GM18519 (cell line): ENCODE data around the gene RELCH.

Source experiments
- ATAC-seq: cut with Tn5 transposase; IDR thresholded peaks from one replicate; pipeline ENCODE4 v1.9.1; 2021; ENCODE audit warnings: mild to moderate bottlenecking, moderate library complexity; ENCODE audit not compliant: unreplicated experiment, low FRiP score

RELCH gene

DNA sequence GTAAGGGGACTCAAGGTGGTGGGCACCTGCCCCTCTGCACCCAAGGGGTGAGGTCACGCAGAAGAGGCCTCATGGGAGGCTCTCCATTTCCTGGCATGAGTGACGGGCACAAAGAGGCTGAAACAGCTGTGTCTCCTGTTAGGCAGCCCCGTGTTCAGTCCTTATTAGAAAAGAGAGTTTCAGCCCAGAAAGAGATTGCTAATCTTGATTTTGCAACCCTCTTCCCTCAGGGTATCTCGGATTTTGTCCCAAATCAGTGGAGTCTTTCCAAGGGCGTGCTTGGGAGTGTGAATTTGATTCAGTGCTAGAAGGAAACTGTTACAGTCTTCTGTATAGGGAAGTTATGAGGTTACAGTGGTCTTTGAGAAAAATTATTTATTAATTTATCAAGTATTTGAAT lies 148.4 kb downstream of the RELCH start:
- no peak for ATAC-seq

DNA sequence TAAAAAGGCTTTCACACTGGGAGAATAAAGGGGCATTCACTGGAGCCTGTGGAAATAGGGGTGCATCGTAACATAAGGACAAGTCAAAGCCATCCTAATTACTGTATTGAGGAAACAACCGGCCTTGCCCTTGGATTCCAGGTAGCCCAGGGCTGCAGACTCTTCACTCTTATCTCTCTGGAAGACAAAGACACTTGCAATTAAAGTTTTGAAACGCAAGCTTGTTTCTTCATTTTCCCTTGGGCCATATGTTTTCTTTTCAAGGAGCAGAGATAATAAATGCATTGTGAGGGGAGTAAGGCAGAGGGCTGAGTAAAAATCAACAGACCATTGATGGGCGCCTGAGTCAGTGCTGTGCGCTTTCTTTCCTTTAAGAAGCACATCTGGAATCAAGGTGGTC lies 149.6 kb downstream of the RELCH start:
- ATAC-seq: no peak

DNA sequence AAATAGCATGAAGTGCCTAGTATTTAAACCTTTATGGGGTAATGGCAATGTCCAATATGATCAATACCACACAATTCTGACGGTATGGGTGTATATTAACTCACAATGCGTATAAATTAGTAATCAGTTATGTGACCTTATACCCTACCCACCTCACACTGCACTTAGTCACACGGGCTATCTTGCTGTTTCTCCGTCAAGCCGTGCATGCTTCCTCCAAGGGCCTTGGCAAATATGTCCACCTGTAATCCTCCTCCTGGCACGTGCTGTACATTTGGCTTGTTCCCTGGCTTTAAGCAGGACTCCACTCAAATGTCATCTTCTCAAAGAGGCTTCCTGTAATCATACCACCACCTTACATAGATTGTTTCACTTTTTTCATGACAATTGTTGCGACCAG lies 150.3 kb downstream of the RELCH start:
- ATAC-seq: no peak

GRCh38 chr18:62338446-62339105 lies 151.5 kb downstream of the RELCH start:
- ATAC-seq: no peak

GRCh38 chr18:62339106-62339988 lies 152.3 kb downstream of the RELCH start:
- ATAC-seq: no peak

DNA sequence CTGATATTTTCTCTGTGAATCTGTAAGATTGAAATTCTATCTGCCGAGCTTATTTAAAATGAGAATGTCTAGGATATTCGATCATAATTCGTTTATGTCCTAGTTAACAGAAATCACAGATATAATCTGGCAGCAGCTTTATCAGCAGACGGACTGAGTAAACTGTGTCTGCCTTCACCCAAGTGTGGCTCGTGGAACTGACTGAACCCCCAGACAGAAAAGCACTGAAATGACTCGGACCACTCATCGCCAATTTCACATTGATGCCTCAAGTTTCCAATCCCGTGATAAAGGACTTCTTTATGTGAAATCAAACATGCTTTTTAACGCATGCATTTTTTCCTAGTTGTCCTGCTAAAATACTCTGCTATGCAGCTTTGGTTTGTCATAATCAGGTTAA lies 153.9 kb downstream of the RELCH start:
- no peak for ATAC-seq

GRCh38 chr18:62341473-62341872 lies 154.4 kb downstream of the RELCH start:
- ATAC-seq: no peak

- ATAC-seq: no peak
Measured at GRCh38 chr18:62342884-62343283, 155.8 kb downstream of the RELCH start.

- ATAC-seq: no peak
Measured at GRCh38 chr18:62343316-62343715, 156.3 kb downstream of the RELCH start.

- no peak for ATAC-seq
Measured at GRCh38 chr18:62345909-62346308, 158.9 kb downstream of the RELCH start.

DNA sequence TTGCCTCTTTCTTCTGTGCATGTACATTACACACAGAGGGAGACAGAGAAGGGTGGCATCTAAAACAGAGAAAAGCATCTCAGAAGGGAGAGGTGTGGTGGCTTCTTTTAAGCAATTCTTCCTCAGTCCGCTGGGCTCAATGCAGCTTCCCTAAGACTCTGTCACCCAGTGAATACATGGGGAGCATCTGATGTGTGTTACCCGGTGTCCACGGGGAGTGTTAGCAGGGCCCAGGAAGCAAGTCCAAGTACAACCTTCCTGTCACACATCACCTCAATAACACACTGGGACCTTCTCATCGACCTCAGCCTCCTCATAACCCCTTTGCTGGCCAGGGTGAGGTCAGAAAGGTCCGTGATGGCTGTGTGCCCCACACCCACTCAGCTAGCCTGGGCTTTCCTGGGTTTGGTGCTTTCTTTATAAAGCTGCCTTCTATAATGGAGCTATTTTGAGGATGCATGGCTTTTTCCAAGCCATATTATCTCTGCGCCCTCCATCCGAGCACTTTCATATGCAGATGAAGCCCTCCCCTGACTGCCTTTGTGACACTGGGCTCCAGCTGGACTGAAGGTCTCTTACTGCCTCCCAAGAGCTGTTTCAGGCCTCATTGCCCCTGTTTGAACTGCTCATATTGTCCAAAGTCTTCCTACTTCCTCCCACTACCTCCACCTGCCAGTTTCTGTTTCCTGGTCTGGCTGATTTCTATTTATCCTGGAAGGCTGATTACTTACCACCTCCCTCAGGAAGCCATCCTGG lies 159.5 kb downstream of the RELCH start:
- ATAC-seq: no peak

DNA sequence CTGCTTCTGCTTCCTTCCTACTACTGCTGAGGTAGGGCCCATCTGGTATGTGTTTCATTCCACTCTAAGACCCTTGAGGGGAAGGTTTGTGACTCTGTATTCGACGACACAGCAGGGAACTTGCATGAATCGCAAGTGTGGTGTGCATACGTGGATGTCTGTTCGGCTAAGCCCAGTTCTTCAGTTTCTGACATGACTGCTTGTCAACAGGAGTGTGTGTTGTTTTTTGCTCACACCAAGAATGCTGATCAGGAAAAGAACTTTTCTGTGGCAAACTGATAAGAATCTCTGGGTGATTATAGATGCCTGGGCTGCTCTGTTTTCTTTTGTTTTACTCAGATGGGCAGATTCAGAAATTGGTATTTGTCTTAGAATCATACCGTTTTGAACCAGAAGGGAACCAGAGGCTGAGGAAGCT lies 160.0 kb downstream of the RELCH start:
- ATAC-seq: no peak

GRCh38 chr18:62348474-62348873 lies 161.4 kb downstream of the RELCH start:
- ATAC-seq: no peak

- ATAC-seq: no peak
Measured at GRCh38 chr18:62353170-62353569, 166.1 kb downstream of the RELCH start.

DNA sequence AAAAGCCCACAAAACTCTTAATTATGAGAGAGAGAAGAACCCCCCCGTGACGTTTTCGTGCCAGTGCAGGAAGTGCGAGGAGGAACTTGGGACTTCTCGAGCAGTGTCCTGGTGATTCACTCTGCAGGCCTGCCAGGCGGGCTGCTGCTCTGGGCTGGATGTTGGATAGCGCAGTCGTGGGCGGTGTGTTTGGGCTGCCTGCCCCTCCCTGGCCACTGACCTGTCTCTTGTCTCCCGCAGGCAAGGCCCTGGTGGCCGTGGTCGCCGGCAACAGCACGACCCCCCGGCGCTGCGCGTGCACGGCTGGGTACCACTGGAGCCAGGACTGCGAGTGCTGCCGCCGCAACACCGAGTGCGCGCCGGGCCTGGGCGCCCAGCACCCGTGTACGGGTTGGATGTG lies 167.1 kb downstream of the RELCH start:
- no peak for ATAC-seq

DNA sequence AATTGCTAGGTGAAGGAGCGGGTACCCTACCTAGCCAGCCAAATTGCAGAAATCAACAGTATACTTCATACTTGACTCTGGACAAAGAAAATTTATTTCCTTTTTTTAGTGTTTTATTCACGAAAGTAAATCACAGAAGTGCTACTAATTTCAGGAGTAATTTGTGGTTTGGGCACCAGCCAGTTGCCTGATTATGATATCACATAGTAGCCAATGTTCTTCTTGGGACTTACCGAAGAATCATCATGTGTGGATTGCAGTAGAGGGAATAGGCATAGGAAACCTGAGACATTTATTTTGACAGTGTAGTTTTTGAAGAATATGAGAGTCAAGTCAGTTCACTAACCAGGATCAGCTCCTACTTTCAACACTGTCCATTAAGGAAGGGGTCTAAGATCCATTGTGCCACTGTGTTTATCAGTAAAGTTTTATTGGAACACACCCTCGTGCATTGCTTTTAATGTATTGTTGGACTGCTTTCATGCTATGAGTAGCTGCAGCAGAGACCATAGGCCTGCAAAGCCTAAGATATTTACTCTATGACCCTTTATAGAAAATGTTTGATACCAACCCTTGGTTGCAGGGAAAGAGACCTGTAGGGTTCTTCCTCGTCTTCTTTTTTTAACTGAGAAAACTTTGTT lies 170.1 kb downstream of the RELCH start:
- ATAC-seq: no peak
